HCT116 (cell line): Measurements from ENCODE around the gene NCOA1. TPM values are rescaled to one million over a fixed set of nuclear protein-coding genes. Genes with fewer than 3 reads are reported as not detected.

ENCODE experiments used
- ATAC-seq: fragments of 200-7000 bp; cut with Tn5 transposase; 2 replicates; pipeline ENCODE4 v1.9.1; 2020; ENCODE audit warnings: mild to moderate bottlenecking, moderate library complexity
- BruUV-seq: library from RNA; stranded (reverse); fragments of 400-500 nt; replicated peaks from 2 replicates; lab custom pipeline; 2021; lab: Mats Ljungman, UMichigan
- CTCF ChIA-PET: fragments of 300-600 bp; sonication (Branson Sonifier 250); formaldehyde crosslinking; loops from one replicate; lab custom pipeline; 2021; ENCODE audit warnings: antibody characterized with exemption; lab: Charles Lee
- POLR2A ChIA-PET: fragments of 300-600, 350-600 bp; sonication (Branson Sonifier 250); formaldehyde crosslinking; loops from one replicate; lab custom pipeline; 2021; ENCODE audit warnings: antibody characterized with exemption; lab: Charles Lee
- RAD21 ChIA-PET, 2 experiments: fragments of 300-600 bp; sonication (Branson Sonifier 250); formaldehyde crosslinking; loops; one replicate each; lab custom pipeline; 2023; ENCODE audit warnings: low total read pairs in 2 of 2; ENCODE audit not compliant: uncharacterized antibody in 2 of 2, unreplicated experiment in 2 of 2, low non-redundant PET in 1 of 2; lab: Charles Lee
- DNase-seq: peaks from one replicate; pipeline ENCODE4 v3.0.0-alpha.2; 2010; ENCODE audit warnings: low read depth, low spot score
- H2AFZ ChIP-seq: fragments of 200-600 bp; shearing (Covaris generic), sonication (generic); 2 replicates; pipeline ENCODE4 v1.6.1; 2017; ENCODE audit warnings: low read depth, mixed run types, mixed read lengths, antibody characterized with exemption, low read length; ENCODE audit not compliant: poor library complexity, severe bottlenecking
- H3K27ac ChIP-seq: 2 replicates; pipeline ENCODE4 v1.5.1; 2012; ENCODE audit warnings: low read depth, low read length
- H3K27me3 ChIP-seq: fragments of 200-600 bp; sonication (generic); 2 replicates; pipeline ENCODE4 v1.6.1; 2016; ENCODE audit warnings: mixed run types, low read length, mixed read lengths; ENCODE audit not compliant: insufficient read depth
- H3K36me3 ChIP-seq, 2 experiments: fragments of 200-500 bp in 1 of 2; fragments of 200-600 bp in 1 of 2; sonication (Bioruptor generic) in 1 of 2; sonication (generic) in 1 of 2; 2 replicates each; pipeline versions ENCODE4 v1.5.1 to v1.6.1; 2014 to 2016; ENCODE audit warnings: low read length in 2 of 2, inconsistent platforms in 1 of 2, mixed read lengths in 1 of 2, mixed run types in 1 of 2; ENCODE audit not compliant: insufficient read depth in 2 of 2, control insufficient read depth in 1 of 2
- H3K4me1 ChIP-seq, 2 experiments: fragments of 200-600 bp in 1 of 2; sonication (generic) in 1 of 2; 2 replicates each; pipeline versions ENCODE4 v1.5.1 to v1.6.1; 2012 to 2017; ENCODE audit warnings: low read length in 2 of 2, inconsistent platforms in 1 of 2, mild to moderate bottlenecking in 1 of 2, mixed read lengths in 1 of 2, mixed run types in 1 of 2, moderate library complexity in 1 of 2; ENCODE audit not compliant: insufficient read depth in 2 of 2, control insufficient read depth in 1 of 2
- H3K4me2 ChIP-seq: fragments of 200-600 bp; sonication (generic); 2 replicates; pipeline ENCODE4 v1.6.1; 2017; ENCODE audit warnings: mixed run types, low read length, mixed read lengths
- H3K4me3 ChIP-seq, 2 experiments: fragments of 200-600 bp in 1 of 2; sonication (generic) in 1 of 2; replicated peaks in 1 of 2; 2 replicates each; pipeline ENCODE4 v1.5.1; 2011 to 2016; ENCODE audit warnings: low read length in 2 of 2, control low read depth in 1 of 2, low read depth in 1 of 2, mild to moderate bottlenecking in 1 of 2, mixed read lengths in 1 of 2, mixed run types in 1 of 2
- H3K79me2 ChIP-seq: fragments of 200-600 bp; sonication (generic); 2 replicates; pipeline ENCODE4 v1.6.1; 2017; ENCODE audit warnings: mild to moderate bottlenecking, mixed run types, low read length, moderate library complexity, mixed read lengths; ENCODE audit not compliant: insufficient read depth
- H3K9ac ChIP-seq: fragments of 200-600 bp; sonication (generic); 2 replicates; pipeline ENCODE4 v1.6.1; 2016; ENCODE audit warnings: low read length, mixed read lengths
- H3K9me2 ChIP-seq: fragments of 200-600 bp; sonication (generic), shearing (Covaris generic); 2 replicates; pipeline ENCODE4 v1.6.1; 2017; ENCODE audit warnings: mixed run types, mild to moderate bottlenecking, moderate library complexity; ENCODE audit not compliant: insufficient read depth
- H3K9me3 ChIP-seq, 2 experiments: fragments of 200-500 bp in 1 of 2; fragments of 200-600 bp in 1 of 2; sonication (Bioruptor generic) in 1 of 2; sonication (generic) in 1 of 2; 2 replicates each; pipeline ENCODE4 v1.6.1; 2014 to 2017; ENCODE audit warnings: low read length in 2 of 2, mixed read lengths in 2 of 2, inconsistent platforms in 1 of 2, low read depth in 1 of 2, mild to moderate bottlenecking in 1 of 2, mixed run types in 1 of 2, moderate library complexity in 1 of 2; ENCODE audit not compliant: control insufficient read depth in 1 of 2, insufficient read depth in 1 of 2
- H4K20me1 ChIP-seq: fragments of 200-600 bp; sonication (generic), shearing (Covaris generic); 2 replicates; pipeline ENCODE4 v1.6.1; 2017; ENCODE audit warnings: mixed run types, mild to moderate bottlenecking, moderate library complexity; ENCODE audit not compliant: insufficient read depth
- CBX3 ChIP-seq: IDR thresholded peaks from 2 replicates; pipeline ENCODE4 v1.6.1; 2012; ENCODE audit warnings: low read depth
- CEBPB ChIP-seq: IDR thresholded peaks from 2 replicates; pipeline ENCODE4 v1.6.1; 2012; ENCODE audit warnings: low read depth
- CTCF ChIP-seq, 3 experiments: fragments of 200-600 bp in 1 of 3; sonication (generic) in 1 of 3; IDR thresholded peaks in 2 of 3; conservative IDR thresholded peaks in 1 of 3; 2 replicates each; pipeline ENCODE4 v1.5.1; 2012 to 2017; ENCODE audit warnings: low read depth in 2 of 3, low read length in 2 of 3, antibody characterized with exemption in 1 of 3, borderline replicate concordance in 1 of 3, control low read depth in 1 of 3, mild to moderate bottlenecking in 1 of 3, mixed read lengths in 1 of 3, mixed run types in 1 of 3, moderate library complexity in 1 of 3; ENCODE audit not compliant: insufficient read depth in 1 of 3
- EGR1 ChIP-seq: IDR thresholded peaks from 2 replicates; pipeline ENCODE4 v1.6.1; 2012; ENCODE audit warnings: low read depth
- EZH2 ChIP-seq: fragments of 200-600 bp; sonication (generic); IDR thresholded peaks from 2 replicates; pipeline ENCODE4 v1.6.1; 2017; ENCODE audit warnings: antibody characterized with exemption, mixed run types
- EZH2phosphoT487 ChIP-seq: fragments of 200-600 bp; IDR thresholded peaks from 2 replicates; pipeline ENCODE4 v1.6.1; 2018; ENCODE audit warnings: antibody characterized with exemption, borderline replicate concordance
- FOSL1 ChIP-seq: IDR thresholded peaks from 2 replicates; pipeline ENCODE4 v1.6.1; 2012; ENCODE audit warnings: low read depth
- JUND ChIP-seq: IDR thresholded peaks from 2 replicates; pipeline ENCODE4 v1.6.1; 2012
- MAX ChIP-seq: IDR thresholded peaks from 2 replicates; pipeline ENCODE4 v1.6.1; 2012
- POLR2A ChIP-seq: IDR thresholded peaks from 2 replicates; pipeline ENCODE4 v1.7.0; 2011; ENCODE audit warnings: borderline replicate concordance; ENCODE audit not compliant: insufficient read depth, insufficient read length; ENCODE audit errors: extremely low read depth
- POLR2AphosphoS5 ChIP-seq: IDR thresholded peaks from 2 replicates; pipeline ENCODE4 v1.6.1; 2011; ENCODE audit warnings: mild to moderate bottlenecking, low read depth, low read length, moderate library complexity
- RAD21 ChIP-seq: IDR thresholded peaks from 2 replicates; pipeline ENCODE4 v1.6.1; 2012; ENCODE audit warnings: low read depth, mild to moderate bottlenecking
- REST ChIP-seq: IDR thresholded peaks from 2 replicates; pipeline ENCODE4 v1.6.1; 2012; ENCODE audit warnings: low read depth
- SIN3A ChIP-seq: IDR thresholded peaks from 2 replicates; pipeline ENCODE4 v1.6.1; 2012; ENCODE audit warnings: low read depth
- SRF ChIP-seq: IDR thresholded peaks from 2 replicates; pipeline ENCODE4 v1.6.1; 2012; ENCODE audit warnings: low read depth
- TCF7L2 ChIP-seq: IDR thresholded peaks from 2 replicates; pipeline ENCODE4 v1.7.0; 2011; ENCODE audit warnings: borderline replicate concordance, inconsistent platforms; ENCODE audit not compliant: insufficient read depth, insufficient read length; ENCODE audit errors: extremely low read depth
- YY1 ChIP-seq: IDR thresholded peaks from 2 replicates; pipeline ENCODE4 v1.6.1; 2011; ENCODE audit warnings: low read length, low read depth, moderate library complexity, mild to moderate bottlenecking; ENCODE audit not compliant: insufficient replicate concordance; ENCODE audit errors: extremely low read depth
- ZBTB33 ChIP-seq: IDR thresholded peaks from 2 replicates; pipeline ENCODE4 v1.6.1; 2011; ENCODE audit warnings: mild to moderate bottlenecking, low read length, moderate library complexity; ENCODE audit not compliant: insufficient replicate concordance; ENCODE audit errors: extremely low read depth
- ZFX ChIP-seq: fragments of 450-650 bp; IDR thresholded peaks from 2 replicates; pipeline ENCODE4 v1.6.1; 2017
- intact Hi-C: fragments of 100-400 bp; cut with micrococcal nuclease; formaldehyde crosslinking; loops from 2 replicates; pipeline ENCODE4 v1.10.0; 2022
- total RNA-seq: library from RNA; stranded (reverse); gene quantifications from one replicate; pipeline ENCODE4 v1.2.1, GENCODE V29; 2021; ENCODE audit not compliant: unreplicated experiment

NCOA1 gene
- total RNA-seq, 1 experiment from 2014 or later = 10.4 TPM

- Histone ChIP-seq H4K20me1 (no peaks in the 10 kb centered on the region), H3K4me2 (no peak overlapping the region), H3K36me3 (no peaks in the 10 kb centered on the region), H3K4me1 (no peaks in the 10 kb centered on the region), H3K9ac (no peak overlapping the region), H3K79me2 (no peaks in the 10 kb centered on the region), H2AFZ (no peak overlapping the region), H3K9me3 (no peaks in the 10 kb centered on the region), H3K9me2 (no peaks in the 10 kb centered on the region), H3K27ac (no peak overlapping the region), H3K4me3 (no peak overlapping the region), H3K27me3 (no peaks in the 10 kb centered on the region)
- ChIA-PET POLR2A (no interaction called here), RAD21 (no interaction called here), CTCF (no interaction called here)
- intact Hi-C loops = no loop called here
- no peak for ATAC-seq
- BruUV-seq = no TSS peak
- no peak for DNase-seq
- TF ChIP-seq MAX = no peak
- TF ChIP-seq EZH2 = no peak
- TF ChIP-seq YY1 = no peak
- TF ChIP-seq RAD21 = no peak
- TF ChIP-seq ZBTB33 = no peak
- no peak for TF ChIP-seq FOSL1
- TF ChIP-seq CBX3 = no peak
- no peak for TF ChIP-seq EZH2phosphoT487
- no peak for TF ChIP-seq SRF
- no peak for TF ChIP-seq JUND
- TF ChIP-seq TCF7L2 = no peak
- TF ChIP-seq SIN3A = no peak
- TF ChIP-seq EGR1 = no peak
- TF ChIP-seq POLR2A = no peak
- no peak for TF ChIP-seq POLR2AphosphoS5
- no peak for TF ChIP-seq CEBPB
- TF ChIP-seq CTCF (IDR thresholded peaks at IDR 0.05 in 2 of 3, conservative IDR thresholded peaks at IDR 0.05 in 1 of 3; ENCODE audit: borderline replicate concordance in 1 of 3, insufficient read depth in 1 of 3, low read depth in 2 of 3, low read length in 2 of 3) = no peak
- TF ChIP-seq ZFX = no peak
- TF ChIP-seq REST = no peak
Observed at GRCh38 chr2:24558781-24559472, 67.9 kb downstream of the NCOA1 start.
